SK-N-SH (cell line): Measurements from ENCODE around the gene KLHL2. TPM values are rescaled to one million over a fixed set of nuclear protein-coding genes. Genes with fewer than 3 reads are reported as not detected.

ENCODE experiments used
- CTCF ChIA-PET: fragments of 300-600, 350-600 bp; formaldehyde crosslinking; extraction: SDS; loops from one replicate; lab custom pipeline; 2021; lab: Yijun Ruan, JAX
- POLR2A ChIA-PET: fragments of 350-600 bp; sonication (Branson Sonifier 250); formaldehyde crosslinking; extraction: SDS; loops from one replicate; lab custom pipeline; 2020; ENCODE audit warnings: antibody characterized with exemption, inconsistent platforms; lab: Yijun Ruan, JAX
- DNase-seq: peaks from one replicate; pipeline ENCODE4 v3.0.0; 2012
- H2AFZ ChIP-seq: fragments of 200-600 bp; sonication (generic); 2 replicates; pipeline ENCODE4 v1.8.1; 2016; ENCODE audit warnings: antibody characterized with exemption, mild to moderate bottlenecking, low read depth
- H3F3A ChIP-seq: fragments of 200-600 bp; sonication (generic); replicated peaks from 2 replicates; pipeline ENCODE3; 2016; ENCODE audit warnings: antibody characterized with exemption, mild to moderate bottlenecking; ENCODE audit not compliant: insufficient read depth
- H3K27ac ChIP-seq, 2 experiments: fragments of 200-500 bp in 1 of 2; fragments of 200-600 bp in 1 of 2; sonication (Bioruptor generic) in 1 of 2; sonication (generic), shearing (Covaris generic) in 1 of 2; 2 replicates each; pipeline versions ENCODE4 v1.5.1 to v1.6.1; 2014 to 2016; ENCODE audit warnings: low read depth in 2 of 2, inconsistent platforms in 1 of 2, low read length in 1 of 2, mild to moderate bottlenecking in 1 of 2, mixed read lengths in 1 of 2
- H3K27me3 ChIP-seq: fragments of 200-600 bp; sonication (generic), shearing (Covaris generic); 2 replicates; pipeline ENCODE4 v1.6.1; 2016; ENCODE audit warnings: mixed run types; ENCODE audit not compliant: insufficient read depth
- H3K36me3 ChIP-seq, 2 experiments: fragments of 200-500 bp in 1 of 2; fragments of 200-600 bp in 1 of 2; sonication (Bioruptor generic) in 1 of 2; sonication (generic) in 1 of 2; replicated peaks in 1 of 2; 2 replicates each; pipeline versions ENCODE3 to v1.5.1; 2014 to 2016; ENCODE audit warnings: low read length in 1 of 2, mild to moderate bottlenecking in 1 of 2; ENCODE audit not compliant: insufficient read depth in 2 of 2, control insufficient read depth in 1 of 2
- H3K4me1 ChIP-seq, 2 experiments: fragments of 200-500 bp in 1 of 2; fragments of 200-600 bp in 1 of 2; sonication (Bioruptor generic) in 1 of 2; sonication (generic), shearing (Covaris generic) in 1 of 2; 2 replicates each; pipeline versions ENCODE4 v1.5.1 to v1.6.1; 2014 to 2016; ENCODE audit warnings: low read depth in 1 of 2, low read length in 1 of 2, mixed run types in 1 of 2; ENCODE audit not compliant: insufficient read depth in 2 of 2, control insufficient read depth in 1 of 2
- H3K4me2 ChIP-seq: fragments of 200-600 bp; sonication (generic), shearing (Covaris generic); 2 replicates; pipeline ENCODE4 v1.6.1; 2017; ENCODE audit warnings: mixed run types
- H3K4me3 ChIP-seq, 2 experiments: fragments of 200-500 bp in 1 of 2; fragments of 200-600 bp in 1 of 2; sonication (Bioruptor generic) in 1 of 2; sonication (generic), shearing (Covaris generic) in 1 of 2; 2 replicates each; pipeline versions ENCODE4 v1.5.1 to v1.8.1; 2014 to 2016; ENCODE audit warnings: low read depth in 2 of 2, inconsistent platforms in 1 of 2, low read length in 1 of 2, mild to moderate bottlenecking in 1 of 2, mixed read lengths in 1 of 2, moderate library complexity in 1 of 2
- H3K79me2 ChIP-seq: fragments of 200-600 bp; sonication (generic); 2 replicates; pipeline ENCODE4 v1.8.1; 2017; ENCODE audit warnings: mild to moderate bottlenecking; ENCODE audit not compliant: insufficient read depth
- H3K9ac ChIP-seq: fragments of 200-600 bp; sonication (generic); 2 replicates; pipeline ENCODE4 v1.6.1; 2017; ENCODE audit warnings: mixed run types
- H3K9me2 ChIP-seq: fragments of 200-600 bp; sonication (generic); 2 replicates; pipeline ENCODE4 v1.6.1; 2017; ENCODE audit warnings: mixed run types
- H3K9me3 ChIP-seq: fragments of 200-600 bp; sonication (generic); 2 replicates; pipeline ENCODE4 v1.6.1; 2017; ENCODE audit warnings: mixed run types, mild to moderate bottlenecking, moderate library complexity
- H4K20me1 ChIP-seq: fragments of 200-600 bp; sonication (generic); 2 replicates; pipeline ENCODE4 v1.6.1; 2017; ENCODE audit warnings: mild to moderate bottlenecking, mixed run types; ENCODE audit not compliant: insufficient read depth
- CHD2 ChIP-seq: fragments of 150-350 bp; IDR thresholded peaks from 2 replicates; pipeline ENCODE4 v1.6.1; 2018; ENCODE audit warnings: low read length; ENCODE audit not compliant: partially characterized antibody
- ELF1 ChIP-seq: IDR thresholded peaks from 2 replicates; pipeline ENCODE4 v1.4.0; 2012
- EP300 ChIP-seq, 2 experiments: IDR thresholded peaks; 2 replicates each; pipeline versions ENCODE4 v1.4.0 to v1.6.1; 2012; ENCODE audit warnings: borderline replicate concordance in 1 of 2, low read depth in 1 of 2, low read length in 1 of 2
- EZH2phosphoT487 ChIP-seq: fragments of 200-600 bp; sonication (generic); IDR thresholded peaks from 2 replicates; pipeline ENCODE4 v1.6.1; 2017; ENCODE audit warnings: low read depth, mixed run types, mild to moderate bottlenecking, antibody characterized with exemption, moderate library complexity, borderline replicate concordance
- FOXJ3 ChIP-seq: sonication (generic); formaldehyde crosslinking; IDR thresholded peaks from 2 replicates; pipeline ENCODE4 v1.5.1; 2020; ENCODE audit warnings: mild to moderate bottlenecking, missing genetic modification reagents
- FOXM1 ChIP-seq: IDR thresholded peaks from 2 replicates; pipeline ENCODE4 v1.4.0; 2012; ENCODE audit warnings: low read depth, mild to moderate bottlenecking
- GABPA ChIP-seq: IDR thresholded peaks from 2 replicates; pipeline ENCODE4 v1.4.0; 2012; ENCODE audit warnings: low read depth, mild to moderate bottlenecking
- IRF3 ChIP-seq: fragments of 150-350 bp; IDR thresholded peaks from 2 replicates; pipeline ENCODE4 v1.6.1; 2016; ENCODE audit warnings: mild to moderate bottlenecking, low read depth, low read length
- JUND ChIP-seq: IDR thresholded peaks from 2 replicates; pipeline ENCODE4 v1.4.0; 2012
- MXI1 ChIP-seq: IDR thresholded peaks from 2 replicates; pipeline ENCODE4 v1.6.1; 2012; ENCODE audit warnings: mild to moderate bottlenecking, low read depth, low read length, improper control_type of control experiment
- NFIC ChIP-seq: IDR thresholded peaks from 2 replicates; pipeline ENCODE4 v1.4.0; 2012; ENCODE audit warnings: borderline replicate concordance
- NRF1 ChIP-seq: IDR thresholded peaks from 2 replicates; pipeline ENCODE4 v1.6.1; 2012; ENCODE audit warnings: low read depth, mild to moderate bottlenecking, low read length
- PBX3 ChIP-seq: IDR thresholded peaks from 2 replicates; pipeline ENCODE4; 2012
- POLR2AphosphoS5 ChIP-seq: IDR thresholded peaks from 2 replicates; pipeline ENCODE4 v1.6.1; 2012; ENCODE audit warnings: low read depth, low read length
- RAD21 ChIP-seq: IDR thresholded peaks from 2 replicates; pipeline ENCODE4 v1.6.1; 2012; ENCODE audit warnings: mild to moderate bottlenecking, low read length
- TAF1 ChIP-seq: IDR thresholded peaks from 2 replicates; pipeline ENCODE4 v1.6.1; 2012; ENCODE audit warnings: low read depth, mild to moderate bottlenecking, low read length, moderate library complexity, borderline replicate concordance
- TCF12 ChIP-seq: IDR thresholded peaks from 2 replicates; pipeline ENCODE4 v1.4.0; 2012
- TEAD4 ChIP-seq: IDR thresholded peaks from 2 replicates; pipeline ENCODE4 v1.4.0; 2012; ENCODE audit warnings: mild to moderate bottlenecking, borderline replicate concordance; ENCODE audit not compliant: insufficient read depth
- USF2 ChIP-seq: fragments of 150-350 bp; IDR thresholded peaks from 2 replicates; pipeline ENCODE4 v1.6.1; 2017; ENCODE audit warnings: antibody characterized with exemption, low read length, low read depth, borderline replicate concordance
- YY1 ChIP-seq: IDR thresholded peaks from 2 replicates; pipeline ENCODE4 v1.4.0; 2012; ENCODE audit warnings: low read depth, mild to moderate bottlenecking
- WGBS: methylation state at CpG from one replicate; pipeline ENCODE4 v1.1.6; 2017; ENCODE audit warnings: low lambda C conversion rate; 5-methylcytosine and 5-hydroxymethylcytosine counted together
- polyA plus RNA-seq, 3 experiments: library from polyadenylated mRNA; depleted of rRNA; stranded (reverse); fragments of >200 nt; gene quantifications; 2 replicates each; pipeline ENCODE4 v1.2.3, GENCODE V29; 2012
- TF ChIP-seq, protein P1 (sequence below): fragments of 200-600 bp; sonication (generic); IDR thresholded peaks from 2 replicates; pipeline ENCODE4 v1.6.1; 2017; ENCODE audit warnings: antibody characterized with exemption, mild to moderate bottlenecking, moderate library complexity

The KLHL2 gene
- polyA plus RNA-seq, 1 of the 3 experiments (the other 2 are of a cell fraction): 25.0 TPM

GRCh38 chr4:165293927-165294649, 86.7 kb downstream of the KLHL2 start:
- 88% methylated on average over 2 of the region's 2 CpGs for WGBS
- TF ChIP-seq CHD2 (no peak), TEAD4 (no peak), NRF1 (no peak), GABPA (no peak), TAF1 (no peak), ELF1 (no peak), USF2 (no peak), FOXM1 (no peak), NFIC (no peak), RAD21 (no peak), POLR2AphosphoS5 (no peak), JUND (no peak), TCF12 (no peak), FOXJ3 (no peak)
- Histone ChIP-seq H4K20me1 (no peaks in the 10 kb centered on the region), H3K4me3 (no peak overlapping the region), H3K36me3 (peaks cover 20 to 31% of the 10 kb centered on the region in 2 experiments), H3K4me1 (no peaks in the 10 kb centered on the region; a peak in 1 of 4 replicates), H3F3A (no peaks in the 10 kb centered on the region), H3K4me2 (no peak overlapping the region), H3K27me3 (no peaks in the 10 kb centered on the region), H3K9ac (no peak overlapping the region), H2AFZ (no peak overlapping the region), H3K9me2 (no peaks in the 10 kb centered on the region), H3K9me3 (no peaks in the 10 kb centered on the region), H3K79me2 (peaks cover 7% of the 10 kb centered on the region; the same call in 1 of the 2 replicates), H3K27ac (no peak overlapping the region)
- ChIA-PET POLR2A (no interaction called here), CTCF (no interaction called here)
- no peak for DNase-seq

- no peak overlapping the region for H3K27ac ChIP-seq
- no peak overlapping the region for H3K4me2 ChIP-seq
- H3K4me1 ChIP-seq: no peaks in the 10 kb centered on the region
- H3K9ac ChIP-seq: no peak overlapping the region
- H3K27me3 ChIP-seq: no peaks in the 10 kb centered on the region
- no peaks in the 10 kb centered on the region for H3K9me2 ChIP-seq
- H2AFZ ChIP-seq: no peak overlapping the region
- H4K20me1 ChIP-seq: no peaks in the 10 kb centered on the region
- no peak for DNase-seq
- H3K36me3 ChIP-seq: peaks cover 14 to 36% of the 10 kb centered on the region in 2 experiments
- POLR2A ChIA-PET: no interaction called here
- H3F3A ChIP-seq: no peaks in the 10 kb centered on the region
- WGBS: 78% methylated on average over 5 of the region's 5 CpGs
- CTCF ChIA-PET: no interaction called here
- H3K79me2 ChIP-seq: peaks cover 4% of the 10 kb centered on the region; the same call in 1 of the 2 replicates
- H3K4me3 ChIP-seq: no peak overlapping the region
- H3K9me3 ChIP-seq: no peaks in the 10 kb centered on the region
- TF ChIP-seq EZH2phosphoT487 (no peak), IRF3 (no peak), RAD21 (no peak), MXI1 (no peak), YY1 (no peak), PBX3 (no peak), EP300 (IDR thresholded peaks at IDR 0.05; ENCODE audit: borderline replicate concordance in 1 of 2, low read depth in 1 of 2, low read length in 1 of 2) (no peak), USF2 (no peak), TEAD4 (no peak), TCF12 (no peak), CHD2 (no peak), NRF1 (no peak)
- TF ChIP-seq, protein P1, sequence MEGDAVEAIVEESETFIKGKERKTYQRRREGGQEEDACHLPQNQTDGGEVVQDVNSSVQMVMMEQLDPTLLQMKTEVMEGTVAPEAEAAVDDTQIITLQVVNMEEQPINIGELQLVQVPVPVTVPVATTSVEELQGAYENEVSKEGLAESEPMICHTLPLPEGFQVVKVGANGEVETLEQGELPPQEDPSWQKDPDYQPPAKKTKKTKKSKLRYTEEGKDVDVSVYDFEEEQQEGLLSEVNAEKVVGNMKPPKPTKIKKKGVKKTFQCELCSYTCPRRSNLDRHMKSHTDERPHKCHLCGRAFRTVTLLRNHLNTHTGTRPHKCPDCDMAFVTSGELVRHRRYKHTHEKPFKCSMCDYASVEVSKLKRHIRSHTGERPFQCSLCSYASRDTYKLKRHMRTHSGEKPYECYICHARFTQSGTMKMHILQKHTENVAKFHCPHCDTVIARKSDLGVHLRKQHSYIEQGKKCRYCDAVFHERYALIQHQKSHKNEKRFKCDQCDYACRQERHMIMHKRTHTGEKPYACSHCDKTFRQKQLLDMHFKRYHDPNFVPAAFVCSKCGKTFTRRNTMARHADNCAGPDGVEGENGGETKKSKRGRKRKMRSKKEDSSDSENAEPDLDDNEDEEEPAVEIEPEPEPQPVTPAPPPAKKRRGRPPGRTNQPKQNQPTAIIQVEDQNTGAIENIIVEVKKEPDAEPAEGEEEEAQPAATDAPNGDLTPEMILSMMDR: no peak
Observed at GRCh38 chr4:165294907-165295306, 87.5 kb downstream of the KLHL2 start.
